ENCODE measurements around the gene EDEM3.
"Not testable (repeated sequence)": the region's sequence is repeated elsewhere in the genome, so short reads cannot be mapped to it uniquely, and the experiment has no call there.

Gene EDEM3, protein sequence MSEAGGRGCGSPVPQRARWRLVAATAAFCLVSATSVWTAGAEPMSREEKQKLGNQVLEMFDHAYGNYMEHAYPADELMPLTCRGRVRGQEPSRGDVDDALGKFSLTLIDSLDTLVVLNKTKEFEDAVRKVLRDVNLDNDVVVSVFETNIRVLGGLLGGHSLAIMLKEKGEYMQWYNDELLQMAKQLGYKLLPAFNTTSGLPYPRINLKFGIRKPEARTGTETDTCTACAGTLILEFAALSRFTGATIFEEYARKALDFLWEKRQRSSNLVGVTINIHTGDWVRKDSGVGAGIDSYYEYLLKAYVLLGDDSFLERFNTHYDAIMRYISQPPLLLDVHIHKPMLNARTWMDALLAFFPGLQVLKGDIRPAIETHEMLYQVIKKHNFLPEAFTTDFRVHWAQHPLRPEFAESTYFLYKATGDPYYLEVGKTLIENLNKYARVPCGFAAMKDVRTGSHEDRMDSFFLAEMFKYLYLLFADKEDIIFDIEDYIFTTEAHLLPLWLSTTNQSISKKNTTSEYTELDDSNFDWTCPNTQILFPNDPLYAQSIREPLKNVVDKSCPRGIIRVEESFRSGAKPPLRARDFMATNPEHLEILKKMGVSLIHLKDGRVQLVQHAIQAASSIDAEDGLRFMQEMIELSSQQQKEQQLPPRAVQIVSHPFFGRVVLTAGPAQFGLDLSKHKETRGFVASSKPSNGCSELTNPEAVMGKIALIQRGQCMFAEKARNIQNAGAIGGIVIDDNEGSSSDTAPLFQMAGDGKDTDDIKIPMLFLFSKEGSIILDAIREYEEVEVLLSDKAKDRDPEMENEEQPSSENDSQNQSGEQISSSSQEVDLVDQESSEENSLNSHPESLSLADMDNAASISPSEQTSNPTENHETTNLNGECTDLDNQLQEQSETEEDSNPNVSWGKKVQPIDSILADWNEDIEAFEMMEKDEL

DNA sequence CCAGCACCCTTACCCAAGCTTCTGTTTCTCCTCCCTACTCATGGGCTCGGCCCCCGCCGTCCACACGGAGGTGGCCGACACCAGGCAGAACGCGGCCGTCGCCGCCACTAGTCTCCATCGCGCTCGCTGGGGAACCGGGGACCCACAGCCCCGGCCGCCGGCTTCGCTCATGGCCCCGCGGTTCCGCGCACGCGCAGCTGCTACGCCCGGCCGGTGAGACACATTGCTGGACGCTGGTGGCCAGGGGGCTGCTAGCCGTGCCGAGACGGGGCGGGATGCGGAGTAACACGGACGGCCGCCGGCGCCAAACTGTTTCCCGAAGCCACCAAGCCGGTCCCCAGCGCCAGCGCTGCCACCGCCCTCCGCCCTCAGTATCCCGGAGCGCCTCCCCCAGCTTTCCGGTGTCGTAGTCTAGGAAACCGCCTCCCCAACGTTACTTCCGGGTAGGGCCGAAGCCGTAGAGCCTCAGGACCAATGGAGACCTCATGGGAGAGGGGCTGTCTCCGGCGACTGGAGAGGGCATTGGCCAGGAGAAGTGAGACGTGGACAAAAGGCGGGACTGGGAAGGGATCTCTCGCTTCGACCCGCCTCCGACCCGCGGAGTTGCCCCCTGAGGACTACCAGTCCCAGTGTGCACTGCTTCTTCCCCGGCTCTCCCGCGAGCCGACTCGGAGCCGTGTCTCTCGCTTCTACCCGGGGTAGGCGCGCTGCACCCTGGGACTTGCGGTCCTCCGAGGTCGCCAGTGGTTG is at the start of gene EDEM3:
Gene EDEM3 (minus strand): TSS at position 383 of the 750 bp plus-strand sequence. CDS start 212 bp downstream, at position 171.
- peak; percentile 95 for DNase-seq (ENCODE audit: low read depth)

DNA sequence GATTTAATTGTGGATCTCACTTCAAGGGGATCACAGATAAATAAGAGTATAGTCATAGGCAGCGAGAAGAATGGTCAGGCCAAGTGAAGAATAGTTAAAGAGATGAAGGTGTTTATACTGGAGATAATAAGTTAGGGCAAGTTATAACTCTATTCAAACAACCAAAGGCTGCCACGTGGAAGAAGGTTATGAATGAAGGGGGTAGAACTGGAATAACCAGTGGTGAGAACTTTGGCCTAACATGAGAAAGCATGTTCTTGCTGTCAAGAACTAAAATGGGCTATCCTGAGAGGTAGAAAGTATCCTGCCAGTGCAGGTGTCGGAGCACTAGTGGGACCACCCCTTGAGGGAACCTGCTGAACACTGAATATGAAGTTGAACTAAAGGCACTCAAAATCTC is 49.6 kb upstream of the EDEM3 start:
- DNase-seq (ENCODE audit: low read depth) = no peak

DNA sequence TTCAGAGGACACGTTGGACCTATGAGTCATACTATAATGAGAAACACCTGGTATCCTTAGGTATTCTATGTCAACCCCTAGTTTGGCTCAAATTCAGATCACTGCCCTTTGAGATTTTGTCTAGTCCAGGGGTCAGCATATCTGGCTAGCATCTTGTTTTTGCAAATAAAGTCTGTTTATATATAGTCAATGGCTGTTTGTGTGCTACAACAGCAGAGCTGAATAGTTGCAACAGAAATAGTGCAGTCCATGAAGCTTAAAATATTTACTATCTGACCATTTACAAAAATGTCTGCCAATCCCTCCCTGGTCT is 48.5 kb upstream of the EDEM3 start:
- DNase-seq (ENCODE audit: low read depth) = no peak

DNA sequence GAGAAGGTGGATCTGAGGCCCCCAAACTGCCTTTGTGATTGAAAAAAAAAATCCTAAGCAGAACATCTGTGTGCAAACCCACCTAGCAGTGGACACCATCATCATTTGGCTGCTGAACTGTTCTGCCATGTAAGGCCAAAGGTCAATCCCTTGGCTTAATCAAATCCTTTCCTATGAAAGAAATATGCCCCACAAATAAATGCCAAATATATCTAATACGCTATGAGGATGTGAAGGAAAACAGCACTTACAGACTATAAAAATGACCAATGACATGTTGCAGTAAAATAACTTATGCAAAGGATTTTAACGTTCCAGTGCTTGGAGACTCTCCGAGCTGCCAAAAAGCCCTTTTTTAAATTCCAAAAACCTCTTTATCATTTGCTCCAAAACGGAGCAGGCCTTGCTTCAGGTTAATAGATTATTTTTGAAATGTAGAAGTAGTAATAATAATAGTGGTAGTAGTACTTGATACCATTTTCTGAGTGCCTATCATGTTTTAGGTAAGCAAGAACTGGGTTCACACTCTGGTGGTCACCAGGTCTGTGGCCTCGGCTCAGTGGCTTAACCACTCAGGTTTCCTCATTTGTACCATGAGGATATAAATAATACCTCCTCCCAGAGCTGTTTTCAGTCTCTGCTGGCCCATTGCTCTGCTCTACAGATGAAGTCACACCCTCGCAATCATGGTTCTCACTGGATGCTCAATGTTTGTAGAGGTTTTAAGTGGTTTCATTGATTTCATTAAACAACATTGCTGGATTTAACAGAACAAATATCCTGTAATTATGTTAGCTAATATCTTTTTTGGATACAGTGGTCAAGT is 47.9 kb upstream of the EDEM3 start:
- no peak for DNase-seq (ENCODE audit: low read depth)

DNA sequence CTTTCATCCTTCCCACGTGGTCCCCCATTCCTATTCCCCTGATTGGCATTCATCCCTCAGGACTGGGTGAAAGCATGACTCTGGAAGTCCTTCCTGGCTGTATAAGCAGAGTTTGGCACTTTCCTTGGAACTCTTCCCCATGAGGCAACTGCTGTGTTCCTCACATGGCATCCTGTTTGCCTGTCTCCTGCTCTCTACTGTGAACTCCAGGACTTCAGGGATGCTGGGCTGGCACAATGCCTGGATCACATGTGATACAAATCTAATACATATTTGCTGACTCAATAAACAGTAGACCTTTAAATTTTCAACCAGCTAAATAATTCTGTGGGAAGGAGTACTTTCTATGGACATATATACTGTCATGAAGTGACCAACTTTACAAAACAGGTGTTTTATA is 46.8 kb upstream of the EDEM3 start:
- DNase-seq (ENCODE audit: low read depth) = no peak

DNA sequence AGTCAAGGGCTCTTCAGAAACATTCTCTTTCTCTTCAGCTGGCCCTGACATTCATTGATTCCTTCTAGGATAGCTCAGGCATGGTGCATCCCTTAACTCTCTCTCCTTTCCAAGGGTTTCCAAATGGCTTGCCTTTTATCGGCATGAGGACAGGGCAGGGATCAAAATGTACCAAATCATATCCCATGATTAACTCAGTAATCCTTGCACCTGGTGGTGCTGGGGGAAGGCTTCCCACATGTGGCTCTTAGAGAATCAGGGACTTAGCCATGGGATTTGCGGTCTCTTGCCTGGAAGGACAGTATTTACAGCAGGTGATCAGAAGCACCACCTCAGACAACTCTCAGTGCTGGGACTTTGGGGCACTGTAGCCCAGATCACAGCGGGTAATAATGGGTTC is 46.2 kb upstream of the EDEM3 start:
- no peak for DNase-seq (ENCODE audit: low read depth)

DNA sequence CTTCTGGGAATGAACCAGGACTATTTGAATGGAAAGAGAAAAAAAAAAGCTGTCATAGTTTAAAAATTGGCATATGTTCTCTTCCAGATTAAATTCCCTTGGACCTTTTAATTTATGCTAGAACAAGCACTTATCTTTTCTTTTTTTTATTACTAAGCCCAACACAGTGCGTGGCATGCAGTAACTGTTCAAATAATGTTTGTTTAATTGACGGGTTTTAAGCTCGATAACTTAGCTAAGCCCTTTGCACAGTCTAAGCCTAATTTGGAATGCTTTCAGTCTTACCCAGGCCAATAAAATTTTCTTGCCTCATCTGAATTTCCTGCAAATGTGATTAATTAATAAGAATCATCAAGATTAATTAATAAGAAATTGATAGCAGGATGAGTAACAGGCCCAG is 39.3 kb upstream of the EDEM3 start:
- DNase-seq (ENCODE audit: low read depth) = no peak

DNA sequence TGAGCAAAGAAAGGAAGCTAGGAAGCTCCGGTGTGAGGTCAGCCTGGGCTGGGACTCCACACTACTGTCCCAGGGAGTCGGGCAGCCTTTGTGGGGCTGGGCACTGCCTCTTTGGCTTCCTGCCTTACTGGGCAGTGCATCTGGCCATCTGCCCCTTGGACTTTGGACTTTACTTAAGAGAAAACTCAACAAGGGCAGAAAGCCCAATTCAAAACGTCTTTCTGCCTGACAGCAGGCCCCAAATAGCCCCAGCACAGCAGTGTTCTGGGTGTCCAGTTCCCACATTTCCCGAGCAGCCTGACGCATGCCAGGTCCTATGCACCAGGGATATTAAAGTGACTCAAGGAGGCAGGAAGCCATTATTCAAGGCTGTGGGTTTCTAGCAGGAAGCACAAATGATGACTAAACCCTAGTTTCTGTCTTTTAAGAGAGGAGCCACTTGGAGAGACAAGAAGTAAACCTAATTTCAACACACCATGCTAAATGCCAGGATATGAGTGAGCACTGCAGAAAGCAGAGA is 37.9 kb upstream of the EDEM3 start:
- DNase-seq (ENCODE audit: low read depth) = no peak

DNA sequence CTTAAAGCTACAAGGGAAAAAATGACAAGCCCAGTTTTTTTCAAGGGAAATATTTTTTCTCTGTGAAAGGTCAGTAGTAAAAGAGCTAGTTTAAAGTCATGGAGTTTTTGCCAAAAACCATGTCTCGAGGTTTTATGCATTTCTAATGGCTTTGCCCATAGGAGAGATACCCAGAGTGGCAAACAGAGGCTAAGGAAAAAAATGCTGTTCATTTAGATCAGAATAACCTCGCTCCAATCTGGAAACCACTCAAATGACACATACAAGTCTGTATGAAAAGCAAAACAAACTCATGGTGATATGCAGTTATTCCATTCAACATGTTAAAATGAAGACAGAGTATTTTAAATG is 36.9 kb upstream of the EDEM3 start:
- DNase-seq (ENCODE audit: low read depth) = no peak

DNA sequence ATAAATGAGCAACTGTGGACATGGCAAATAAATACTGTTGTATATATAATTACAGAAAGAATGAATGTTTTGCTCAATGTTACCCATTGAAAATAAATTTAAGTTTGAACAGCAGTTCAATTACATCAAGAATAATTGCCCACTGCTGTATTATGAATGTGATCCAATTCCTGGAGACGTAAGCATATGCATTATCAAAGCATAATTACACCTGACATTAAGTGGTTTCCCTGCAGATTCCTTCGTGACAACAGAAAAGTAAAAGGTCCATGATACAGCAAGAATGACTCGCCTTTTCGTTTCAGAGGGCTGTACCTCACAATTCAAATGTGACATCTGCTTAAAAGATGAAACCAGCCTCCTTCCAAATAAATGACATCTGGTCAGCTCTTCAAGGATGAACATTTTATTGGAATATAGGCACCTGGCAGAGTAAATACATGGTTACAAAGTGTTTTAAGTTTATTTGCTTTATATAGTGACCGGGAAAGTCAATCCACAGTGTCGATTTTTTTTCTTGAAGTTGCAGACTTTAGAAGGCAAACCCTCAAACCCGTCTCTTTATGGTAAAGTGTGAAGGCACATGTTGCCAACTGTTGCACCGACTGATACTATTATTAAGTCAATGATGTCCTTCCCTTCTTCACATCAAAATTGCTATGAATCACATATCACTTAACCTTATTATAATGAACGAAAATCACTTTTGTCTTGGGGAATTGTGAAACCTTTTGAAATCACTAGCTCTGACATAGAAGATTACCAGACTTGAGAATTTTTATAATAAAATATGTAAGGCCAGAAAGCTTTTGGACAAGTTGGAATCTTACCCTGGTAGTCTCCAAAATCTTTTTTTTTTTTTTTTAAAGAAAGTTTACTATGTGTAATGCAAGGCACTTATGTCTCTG is 36.2 kb upstream of the EDEM3 start:
- no peak for DNase-seq (ENCODE audit: low read depth)

DNA sequence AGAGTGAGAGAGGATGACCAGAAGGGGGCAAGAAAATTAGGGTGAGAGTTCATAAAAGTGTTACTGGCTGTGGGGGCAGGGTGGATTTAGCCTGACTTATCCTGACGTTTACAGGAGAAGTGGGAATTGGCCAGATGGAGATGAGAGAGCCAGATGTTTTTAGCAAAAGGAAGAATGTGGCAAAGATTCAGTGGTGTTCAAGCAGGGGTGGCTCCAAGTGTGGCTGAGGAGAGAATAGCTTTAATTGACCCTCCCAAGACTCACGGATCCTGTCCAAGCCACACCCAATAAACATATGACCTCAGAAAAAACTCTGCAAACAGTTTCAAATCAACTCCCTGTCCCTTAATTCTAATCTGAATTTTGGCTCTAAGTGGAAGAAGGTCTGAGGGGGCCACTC is 35.2 kb upstream of the EDEM3 start:
- no peak for DNase-seq (ENCODE audit: low read depth)

DNA sequence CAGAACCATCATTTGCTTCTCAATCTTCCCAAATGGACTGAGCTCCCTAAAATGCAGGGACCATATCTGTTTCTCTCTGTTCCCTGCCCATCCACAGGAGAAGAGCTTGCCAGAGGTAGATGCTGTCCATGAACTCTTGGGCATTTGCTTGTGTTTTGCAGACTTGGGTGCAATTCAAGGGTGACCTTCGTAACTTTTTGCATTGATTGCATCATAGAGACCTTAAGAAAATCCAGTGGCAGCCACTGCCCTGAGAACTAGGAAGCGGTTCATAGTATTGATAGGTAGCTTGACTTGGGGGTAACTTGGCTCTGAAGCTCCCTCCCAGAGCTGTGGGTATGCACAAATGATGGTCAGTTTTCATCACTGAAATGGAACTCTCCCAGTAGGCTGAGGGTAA is 34.3 kb upstream of the EDEM3 start:
- DNase-seq (ENCODE audit: low read depth) = no peak

DNA sequence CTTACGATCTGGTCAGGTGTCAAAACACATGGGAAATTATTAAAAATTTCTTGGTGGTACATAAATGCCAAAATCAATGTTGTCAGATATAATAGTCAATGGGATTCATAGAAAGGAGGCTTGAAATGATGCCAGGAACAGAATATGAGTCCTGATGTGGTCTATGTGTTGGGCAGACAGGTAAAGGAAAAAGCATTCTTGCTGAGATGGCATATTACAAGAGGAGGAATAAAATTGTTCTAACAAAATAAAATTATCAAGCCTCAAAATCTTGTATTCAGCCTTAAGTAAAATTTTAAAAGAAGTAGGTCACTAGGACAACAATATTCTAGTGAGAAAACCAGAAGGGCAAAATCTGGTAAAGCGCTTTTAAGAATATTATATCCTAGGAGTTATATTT is 30.9 kb upstream of the EDEM3 start:
- no peak for DNase-seq (ENCODE audit: low read depth)

DNA sequence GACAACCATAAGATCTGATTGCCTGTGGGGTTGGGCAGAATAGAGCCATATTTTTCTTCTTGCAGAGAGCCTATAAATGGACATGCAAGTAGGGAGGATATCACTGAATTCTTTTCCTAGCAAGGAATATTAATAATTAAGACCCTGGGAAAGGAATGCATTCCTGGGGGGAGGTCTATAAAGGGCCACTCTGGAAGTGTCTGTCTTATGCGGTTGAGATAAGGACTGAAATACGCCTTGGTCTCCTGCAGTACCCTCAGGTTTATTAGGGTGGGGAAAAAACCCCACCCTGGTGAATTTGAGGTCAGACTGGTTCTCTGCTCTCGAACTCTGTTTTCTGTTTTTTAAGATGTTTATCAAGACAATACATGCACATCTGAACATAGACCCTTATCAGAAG is 29.1 kb upstream of the EDEM3 start:
- DNase-seq (ENCODE audit: low read depth) = not testable (repeated sequence)

DNA sequence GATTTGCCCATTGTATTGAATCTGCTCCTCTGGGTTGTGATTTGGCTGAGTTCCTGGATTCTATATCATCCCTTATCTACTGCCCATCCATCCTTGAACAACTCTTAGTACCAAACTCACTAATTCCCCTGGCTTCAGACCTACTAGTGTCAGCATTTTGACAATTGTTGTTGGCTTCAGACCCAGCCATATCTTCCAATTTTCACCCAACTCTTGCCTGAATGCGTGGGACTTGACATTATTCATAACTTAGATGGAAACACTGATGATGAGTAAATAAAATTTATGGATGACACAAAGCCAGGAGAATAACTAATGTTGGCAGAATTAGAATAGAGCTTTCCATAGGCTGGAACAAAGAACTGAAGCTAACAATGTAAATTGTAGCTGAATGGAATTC is 27.3 kb upstream of the EDEM3 start:
- no peak for DNase-seq (ENCODE audit: low read depth)

DNA sequence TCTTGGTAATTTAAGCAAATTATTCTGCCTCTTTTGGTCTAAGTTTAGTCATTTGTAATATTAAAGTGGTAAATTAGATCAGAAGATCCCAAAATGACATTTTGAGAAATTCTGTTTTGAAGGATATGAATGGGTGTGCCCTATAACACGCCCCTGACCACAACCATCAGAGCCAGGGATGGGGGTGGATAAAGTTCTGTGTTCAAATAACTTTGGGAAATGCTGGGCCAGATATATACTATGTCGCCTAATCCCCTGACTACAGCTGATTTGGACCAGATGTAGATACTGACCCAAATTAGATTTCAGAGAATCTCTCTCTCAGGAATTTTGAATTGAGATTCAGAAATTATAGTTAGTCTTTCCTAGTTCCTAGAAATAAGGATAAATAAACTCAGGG is 21.2 kb upstream of the EDEM3 start:
- DNase-seq (ENCODE audit: low read depth) = no peak

DNA sequence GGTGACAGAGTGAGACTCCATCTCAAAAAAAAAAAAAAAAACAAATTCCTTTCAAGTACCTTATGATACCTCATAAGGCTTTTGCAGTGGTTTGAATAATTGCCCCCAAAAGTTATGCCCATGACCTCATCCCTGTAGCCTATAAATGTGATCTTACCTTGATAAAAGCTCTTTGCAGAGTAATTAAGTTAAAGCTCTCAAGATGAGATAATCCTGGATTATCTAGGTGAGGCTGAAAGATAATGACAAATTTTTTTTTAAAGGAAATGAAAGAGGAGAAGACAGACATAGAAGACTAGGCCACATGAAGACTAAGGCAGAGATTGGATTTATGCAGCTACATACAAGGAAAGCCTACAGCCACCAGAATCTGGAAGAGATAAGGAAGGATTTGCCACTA is 20.7 kb upstream of the EDEM3 start:
- DNase-seq (ENCODE audit: low read depth) = no peak

DNA sequence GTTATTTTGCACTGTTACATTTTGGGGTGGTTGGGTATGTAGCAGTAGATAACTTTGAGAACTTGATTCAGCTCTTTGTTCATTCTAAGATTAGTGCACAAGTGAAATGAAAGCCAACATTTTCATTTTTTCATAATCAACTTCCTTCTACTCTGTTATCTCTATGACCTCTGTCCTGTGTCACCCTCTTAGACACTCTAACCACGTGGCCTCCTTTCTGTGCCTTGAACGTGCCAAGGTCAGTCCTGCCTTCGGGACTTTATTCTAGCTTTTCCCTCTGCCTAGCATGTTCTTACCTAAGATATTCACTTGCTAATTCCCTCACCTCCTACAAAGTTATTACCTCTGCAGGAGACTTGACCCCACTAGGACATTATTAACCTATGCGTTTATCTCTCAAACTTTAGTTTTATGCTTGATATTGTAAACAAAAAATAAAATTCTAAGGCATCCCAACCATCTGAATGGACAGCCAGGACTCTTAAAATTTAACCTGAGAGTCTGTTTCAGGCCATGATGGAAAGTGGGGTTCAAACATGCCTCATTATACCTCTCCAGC is 19.2 kb upstream of the EDEM3 start:
- DNase-seq (ENCODE audit: low read depth) = no peak

DNA sequence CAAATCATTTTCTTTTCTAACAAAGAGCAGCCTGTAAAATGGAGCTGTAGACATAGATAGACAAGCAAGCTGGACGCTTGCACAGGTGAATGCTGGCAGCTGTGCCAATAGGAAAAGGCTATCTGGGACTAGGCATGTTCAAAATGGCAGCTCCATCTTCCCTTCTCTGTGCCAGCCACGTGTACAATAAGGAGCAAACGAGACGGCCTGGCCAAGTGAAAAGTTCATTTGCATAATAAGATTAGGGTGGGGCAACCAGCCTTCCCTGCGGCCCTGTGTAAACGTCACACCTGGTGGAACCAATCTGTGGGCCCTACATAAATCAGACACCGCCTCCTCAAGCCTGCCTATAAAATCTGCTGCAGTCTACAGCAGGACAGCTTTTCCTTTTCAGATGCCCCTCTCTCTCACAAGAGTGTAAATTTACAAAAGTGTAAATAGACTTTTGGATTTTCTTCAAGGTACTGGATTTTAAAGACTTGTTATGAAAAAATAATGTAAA is 16.6 kb upstream of the EDEM3 start:
- no peak for DNase-seq (ENCODE audit: low read depth)
